HEK293 (cell line): ENCODE results near the gene HASPIN.

Source experiments
- CTCF ChIA-PET: fragments of 350-600 bp; formaldehyde crosslinking; extraction: SDS; loops from one replicate; lab custom pipeline; 2021; ENCODE audit warnings: antibody characterized with exemption; lab: Yijun Ruan, JAX
- POLR2A ChIA-PET: fragments of 300-600 bp; formaldehyde crosslinking; extraction: SDS; loops from one replicate; lab custom pipeline; 2020; ENCODE audit warnings: antibody characterized with exemption, inconsistent platforms; lab: Yijun Ruan, JAX
- H3K27ac ChIP-seq: fragments of 200-500 bp; sonication (Bioruptor generic); 2 replicates; pipeline ENCODE4 v1.5.1; 2014; ENCODE audit warnings: low read depth, low read length, control low read depth, inconsistent platforms; ENCODE audit errors: extremely low read depth
- H3K36me3 ChIP-seq, 2 experiments: fragments of 200-500 bp in 1 of 2; sonication (Bioruptor generic) in 1 of 2; 1 replicate in 1 of 2; 2 replicates in 1 of 2; pipeline ENCODE4 v1.5.1; 2014 to 2017; ENCODE audit warnings: inconsistent platforms in 2 of 2, low read length in 2 of 2; ENCODE audit not compliant: control insufficient read depth in 2 of 2, insufficient read depth in 1 of 2
- H3K4me1 ChIP-seq: fragments of 200-500 bp; sonication (Bioruptor generic); 2 replicates; pipeline ENCODE4 v1.5.1; 2014; ENCODE audit warnings: mild to moderate bottlenecking, low read length, inconsistent platforms; ENCODE audit not compliant: control insufficient read depth, insufficient read depth
- H3K4me3 ChIP-seq: 2 replicates; pipeline ENCODE4 v1.5.1; 2011; ENCODE audit warnings: low read depth, mild to moderate bottlenecking, control low read depth, low read length, moderate library complexity
- H3K9me3 ChIP-seq: fragments of 200-500 bp; sonication (Bioruptor generic); 2 replicates; pipeline ENCODE4 v1.5.1; 2014; ENCODE audit warnings: low read depth, low read length, inconsistent platforms; ENCODE audit not compliant: control insufficient read depth, insufficient read depth
- BCL11A ChIP-seq: fragments of 450-650 bp; formaldehyde crosslinking; IDR thresholded peaks from 2 replicates; pipeline ENCODE4 v1.5.1; 2016; ENCODE audit warnings: low read depth, missing biosample characterization, missing genetic modification characterization
- GFI1B ChIP-seq: fragments of 450-650 bp; formaldehyde crosslinking; IDR thresholded peaks from 2 replicates; pipeline ENCODE4 v1.5.1; 2016; ENCODE audit warnings: missing biosample characterization, missing genetic modification characterization
- GLI4 ChIP-seq: fragments of 450-650 bp; formaldehyde crosslinking; IDR thresholded peaks from 2 replicates; pipeline ENCODE4 v1.5.1; 2016; ENCODE audit warnings: missing biosample characterization, missing genetic modification characterization
- GLIS1 ChIP-seq: fragments of 450-650 bp; formaldehyde crosslinking; IDR thresholded peaks from 2 replicates; pipeline ENCODE4 v1.5.1; 2016; ENCODE audit warnings: missing biosample characterization, missing genetic modification characterization
- HOXC10 ChIP-seq: sonication (generic); formaldehyde crosslinking; IDR thresholded peaks from 2 replicates; pipeline ENCODE4 v1.8.1; 2023; ENCODE audit warnings: mild to moderate bottlenecking, missing genetic modification reagents
- INSM2 ChIP-seq: fragments of 450-650 bp; formaldehyde crosslinking; IDR thresholded peaks from 2 replicates; pipeline ENCODE4 v1.5.1; 2016; ENCODE audit warnings: missing biosample characterization, missing genetic modification characterization
- ZBTB1 ChIP-seq: fragments of 450-650 bp; formaldehyde crosslinking; IDR thresholded peaks from 2 replicates; pipeline ENCODE4 v1.5.1; 2016; ENCODE audit warnings: missing biosample characterization, missing genetic modification characterization
- ZNF140 ChIP-seq: fragments of 450-650 bp; formaldehyde crosslinking; IDR thresholded peaks from 2 replicates; pipeline ENCODE4 v1.5.1; 2016; ENCODE audit warnings: missing biosample characterization, missing genetic modification characterization
- ZNF146 ChIP-seq: fragments of 450-650 bp; formaldehyde crosslinking; IDR thresholded peaks from 2 replicates; pipeline ENCODE4 v1.5.1; 2016; ENCODE audit warnings: missing biosample characterization, missing genetic modification characterization
- ZNF174 ChIP-seq: fragments of 450-650 bp; formaldehyde crosslinking; IDR thresholded peaks from 2 replicates; pipeline ENCODE4 v1.5.0; 2017; ENCODE audit warnings: missing biosample characterization, mild to moderate bottlenecking, missing genetic modification characterization
- ZNF214 ChIP-seq: fragments of 450-650 bp; formaldehyde crosslinking; IDR thresholded peaks from 2 replicates; pipeline ENCODE4 v1.5.1; 2017; ENCODE audit warnings: missing biosample characterization, mild to moderate bottlenecking, missing genetic modification characterization, borderline replicate concordance
- ZNF248 ChIP-seq: fragments of 450-650 bp; formaldehyde crosslinking; IDR thresholded peaks from 2 replicates; pipeline ENCODE4 v1.5.1; 2017; ENCODE audit warnings: missing biosample characterization, missing genetic modification characterization
- ZNF324 ChIP-seq: fragments of 450-650 bp; formaldehyde crosslinking; IDR thresholded peaks from 2 replicates; pipeline ENCODE4 v1.5.1; 2016; ENCODE audit warnings: missing biosample characterization, missing genetic modification characterization
- ZNF473 ChIP-seq: fragments of 450-650 bp; formaldehyde crosslinking; IDR thresholded peaks from 2 replicates; pipeline ENCODE4 v1.5.1; 2017; ENCODE audit warnings: missing biosample characterization, missing genetic modification characterization
- ZNF514 ChIP-seq: fragments of 450-650 bp; formaldehyde crosslinking; IDR thresholded peaks from 2 replicates; pipeline ENCODE4 v1.5.1; 2016; ENCODE audit warnings: missing biosample characterization, missing genetic modification characterization
- ZNF521 ChIP-seq: fragments of 450-650 bp; formaldehyde crosslinking; IDR thresholded peaks from 2 replicates; pipeline ENCODE4 v1.5.1; 2017; ENCODE audit warnings: missing biosample characterization, mild to moderate bottlenecking, missing genetic modification characterization
- ZNF549 ChIP-seq: fragments of 450-650 bp; IDR thresholded peaks from 2 replicates; pipeline ENCODE4 v1.5.1; 2018; ENCODE audit warnings: missing biosample characterization, missing genetic modification characterization, mild to moderate bottlenecking, inconsistent platforms, moderate library complexity
- ZNF701 ChIP-seq: fragments of 450-650 bp; formaldehyde crosslinking; IDR thresholded peaks from 2 replicates; pipeline ENCODE4 v1.5.1; 2016; ENCODE audit warnings: missing biosample characterization, missing genetic modification characterization
- ZNF843 ChIP-seq: fragments of 450-650 bp; formaldehyde crosslinking; IDR thresholded peaks from 2 replicates; pipeline ENCODE4 v1.5.1; 2016; ENCODE audit warnings: missing biosample characterization, missing genetic modification characterization
- TF ChIP-seq, protein P1 (sequence below): fragments of 450-650 bp; formaldehyde crosslinking; IDR thresholded peaks from 2 replicates; pipeline ENCODE4 v1.5.1; 2016; ENCODE audit warnings: missing biosample characterization, missing genetic modification characterization
- TF ChIP-seq, protein P2 (sequence below): fragments of 450-650 bp; formaldehyde crosslinking; conservative IDR thresholded peaks from 2 replicates; pipeline ENCODE4 v1.5.1; 2016; ENCODE audit warnings: low read depth, missing biosample characterization, missing genetic modification characterization
- TF ChIP-seq, protein P3 (sequence below): fragments of 450-650 bp; IDR thresholded peaks from 2 replicates; pipeline ENCODE4 v1.5.1; 2018; ENCODE audit warnings: missing biosample characterization, missing genetic modification characterization
- TF ChIP-seq, protein P4 (sequence below): fragments of 450-650 bp; formaldehyde crosslinking; conservative IDR thresholded peaks from 2 replicates; pipeline ENCODE4 v1.5.1; 2016; ENCODE audit warnings: low read depth, missing biosample characterization, missing genetic modification characterization

HASPIN gene

GRCh38 chr17:3770466-3770865, 46.8 kb downstream of the HASPIN start:
- Histone ChIP-seq H3K4me1 (no peaks in the 10 kb centered on the region), H3K4me3 (no peak overlapping the region), H3K36me3 (no peaks in the 10 kb centered on the region), H3K9me3 (no peaks in the 10 kb centered on the region), H3K27ac (no peak overlapping the region)
- POLR2A ChIA-PET: interaction anchor here (0.7 kb wide), 1 partner anchor 11 kb away, joined by 4 read pairs; no protein-coding TSS in a partner anchor
- TF ChIP-seq ZNF521: no peak
- TF ChIP-seq, protein P1, sequence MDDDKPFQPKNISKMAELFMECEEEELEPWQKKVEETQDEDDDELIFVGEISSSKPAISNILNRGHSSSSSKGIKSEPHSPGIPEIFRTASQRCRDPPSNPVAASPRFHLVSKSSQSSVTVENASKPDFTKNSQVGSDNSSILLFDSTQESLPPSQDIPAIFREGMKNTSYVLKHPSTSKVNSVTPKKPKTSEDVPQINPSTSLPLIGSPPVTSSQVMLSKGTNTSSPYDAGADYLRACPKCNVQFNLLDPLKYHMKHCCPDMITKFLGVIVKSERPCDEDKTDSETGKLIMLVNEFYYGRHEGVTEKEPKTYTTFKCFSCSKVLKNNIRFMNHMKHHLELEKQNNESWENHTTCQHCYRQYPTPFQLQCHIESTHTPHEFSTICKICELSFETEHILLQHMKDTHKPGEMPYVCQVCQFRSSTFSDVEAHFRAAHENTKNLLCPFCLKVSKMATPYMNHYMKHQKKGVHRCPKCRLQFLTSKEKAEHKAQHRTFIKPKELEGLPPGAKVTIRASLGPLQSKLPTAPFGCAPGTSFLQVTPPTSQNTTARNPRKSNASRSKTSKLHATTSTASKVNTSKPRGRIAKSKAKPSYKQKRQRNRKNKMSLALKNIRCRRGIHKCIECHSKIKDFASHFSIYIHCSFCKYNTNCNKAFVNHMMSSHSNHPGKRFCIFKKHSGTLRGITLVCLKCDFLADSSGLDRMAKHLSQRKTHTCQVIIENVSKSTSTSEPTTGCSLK (tag by site-specific recombination): no peak
- TF ChIP-seq ZNF843 (tag by site-specific recombination): no peak
- TF ChIP-seq GLIS1: no peak
- TF ChIP-seq, protein P2, sequence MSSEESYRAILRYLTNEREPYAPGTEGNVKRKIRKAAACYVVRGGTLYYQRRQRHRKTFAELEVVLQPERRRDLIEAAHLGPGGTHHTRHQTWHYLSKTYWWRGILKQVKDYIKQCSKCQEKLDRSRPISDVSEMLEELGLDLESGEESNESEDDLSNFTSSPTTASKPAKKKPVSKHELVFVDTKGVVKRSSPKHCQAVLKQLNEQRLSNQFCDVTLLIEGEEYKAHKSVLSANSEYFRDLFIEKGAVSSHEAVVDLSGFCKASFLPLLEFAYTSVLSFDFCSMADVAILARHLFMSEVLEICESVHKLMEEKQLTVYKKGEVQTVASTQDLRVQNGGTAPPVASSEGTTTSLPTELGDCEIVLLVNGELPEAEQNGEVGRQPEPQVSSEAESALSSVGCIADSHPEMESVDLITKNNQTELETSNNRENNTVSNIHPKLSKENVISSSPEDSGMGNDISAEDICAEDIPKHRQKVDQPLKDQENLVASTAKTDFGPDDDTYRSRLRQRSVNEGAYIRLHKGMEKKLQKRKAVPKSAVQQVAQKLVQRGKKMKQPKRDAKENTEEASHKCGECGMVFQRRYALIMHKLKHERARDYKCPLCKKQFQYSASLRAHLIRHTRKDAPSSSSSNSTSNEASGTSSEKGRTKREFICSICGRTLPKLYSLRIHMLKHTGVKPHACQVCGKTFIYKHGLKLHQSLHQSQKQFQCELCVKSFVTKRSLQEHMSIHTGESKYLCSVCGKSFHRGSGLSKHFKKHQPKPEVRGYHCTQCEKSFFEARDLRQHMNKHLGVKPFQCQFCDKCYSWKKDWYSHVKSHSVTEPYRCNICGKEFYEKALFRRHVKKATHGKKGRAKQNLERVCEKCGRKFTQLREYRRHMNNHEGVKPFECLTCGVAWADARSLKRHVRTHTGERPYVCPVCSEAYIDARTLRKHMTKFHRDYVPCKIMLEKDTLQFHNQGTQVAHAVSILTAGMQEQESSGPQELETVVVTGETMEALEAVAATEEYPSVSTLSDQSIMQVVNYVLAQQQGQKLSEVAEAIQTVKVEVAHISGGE (tag by site-specific recombination): no peak
- TF ChIP-seq ZNF473: no peak
- TF ChIP-seq ZNF248 (tag by site-specific recombination): no peak
- TF ChIP-seq GLI4: no peak
- CTCF ChIA-PET: no interaction called here

DNA sequence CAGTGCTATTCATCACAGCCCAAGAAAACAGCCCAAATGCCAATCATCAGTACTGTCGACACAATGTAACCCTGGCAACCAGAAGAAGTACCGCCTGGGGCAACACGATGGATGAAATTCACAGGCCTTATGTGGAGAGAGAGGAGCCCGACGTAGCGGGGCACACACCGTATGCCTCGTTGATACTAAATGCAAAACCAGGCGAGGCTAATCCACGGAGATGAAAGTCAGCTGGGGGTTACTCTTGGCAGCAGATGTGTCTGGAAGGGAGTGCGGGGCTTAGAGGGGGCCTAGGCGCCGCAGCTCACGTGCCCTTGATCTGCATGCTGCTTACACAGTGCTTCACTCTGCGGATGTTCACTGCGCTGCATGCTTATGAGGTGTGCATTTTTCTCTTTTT, 47.4 kb downstream of the HASPIN start:
- H3K9me3 ChIP-seq: no peaks in the 10 kb centered on the region
- ChIA-PET CTCF (no interaction called here), POLR2A (interaction anchor here (0.7 kb wide), 1 partner anchor 11 kb away, joined by 3 read pairs; no protein-coding TSS in a partner anchor)
- no peaks in the 10 kb centered on the region for H3K36me3 ChIP-seq
- H3K4me3 ChIP-seq: no peak overlapping the region
- no peak overlapping the region for H3K27ac ChIP-seq
- H3K4me1 ChIP-seq: no peaks in the 10 kb centered on the region
- TF ChIP-seq ZNF214 (tag by site-specific recombination) (no peak), GFI1B (tag by site-specific recombination) (no peak), ZBTB1 (tag by site-specific recombination) (no peak), ZNF514 (tag by site-specific recombination) (no peak), ZNF174 (no peak), ZNF549 (tag by site-specific recombination) (no peak), BCL11A (no peak), ZNF146 (tag by site-specific recombination) (no peak), HOXC10 (CRISPR knock-in tag) (no peak), INSM2 (tag by site-specific recombination) (no peak), ZNF701 (tag by site-specific recombination) (no peak), ZNF140 (tag by site-specific recombination) (no peak), ZNF473 (no peak), ZNF324 (tag by site-specific recombination) (no peak)
- TF ChIP-seq, protein P3, sequence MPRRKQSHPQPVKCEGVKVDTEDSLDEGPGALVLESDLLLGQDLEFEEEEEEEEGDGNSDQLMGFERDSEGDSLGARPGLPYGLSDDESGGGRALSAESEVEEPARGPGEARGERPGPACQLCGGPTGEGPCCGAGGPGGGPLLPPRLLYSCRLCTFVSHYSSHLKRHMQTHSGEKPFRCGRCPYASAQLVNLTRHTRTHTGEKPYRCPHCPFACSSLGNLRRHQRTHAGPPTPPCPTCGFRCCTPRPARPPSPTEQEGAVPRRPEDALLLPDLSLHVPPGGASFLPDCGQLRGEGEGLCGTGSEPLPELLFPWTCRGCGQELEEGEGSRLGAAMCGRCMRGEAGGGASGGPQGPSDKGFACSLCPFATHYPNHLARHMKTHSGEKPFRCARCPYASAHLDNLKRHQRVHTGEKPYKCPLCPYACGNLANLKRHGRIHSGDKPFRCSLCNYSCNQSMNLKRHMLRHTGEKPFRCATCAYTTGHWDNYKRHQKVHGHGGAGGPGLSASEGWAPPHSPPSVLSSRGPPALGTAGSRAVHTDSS: no peak
- TF ChIP-seq, protein P4, sequence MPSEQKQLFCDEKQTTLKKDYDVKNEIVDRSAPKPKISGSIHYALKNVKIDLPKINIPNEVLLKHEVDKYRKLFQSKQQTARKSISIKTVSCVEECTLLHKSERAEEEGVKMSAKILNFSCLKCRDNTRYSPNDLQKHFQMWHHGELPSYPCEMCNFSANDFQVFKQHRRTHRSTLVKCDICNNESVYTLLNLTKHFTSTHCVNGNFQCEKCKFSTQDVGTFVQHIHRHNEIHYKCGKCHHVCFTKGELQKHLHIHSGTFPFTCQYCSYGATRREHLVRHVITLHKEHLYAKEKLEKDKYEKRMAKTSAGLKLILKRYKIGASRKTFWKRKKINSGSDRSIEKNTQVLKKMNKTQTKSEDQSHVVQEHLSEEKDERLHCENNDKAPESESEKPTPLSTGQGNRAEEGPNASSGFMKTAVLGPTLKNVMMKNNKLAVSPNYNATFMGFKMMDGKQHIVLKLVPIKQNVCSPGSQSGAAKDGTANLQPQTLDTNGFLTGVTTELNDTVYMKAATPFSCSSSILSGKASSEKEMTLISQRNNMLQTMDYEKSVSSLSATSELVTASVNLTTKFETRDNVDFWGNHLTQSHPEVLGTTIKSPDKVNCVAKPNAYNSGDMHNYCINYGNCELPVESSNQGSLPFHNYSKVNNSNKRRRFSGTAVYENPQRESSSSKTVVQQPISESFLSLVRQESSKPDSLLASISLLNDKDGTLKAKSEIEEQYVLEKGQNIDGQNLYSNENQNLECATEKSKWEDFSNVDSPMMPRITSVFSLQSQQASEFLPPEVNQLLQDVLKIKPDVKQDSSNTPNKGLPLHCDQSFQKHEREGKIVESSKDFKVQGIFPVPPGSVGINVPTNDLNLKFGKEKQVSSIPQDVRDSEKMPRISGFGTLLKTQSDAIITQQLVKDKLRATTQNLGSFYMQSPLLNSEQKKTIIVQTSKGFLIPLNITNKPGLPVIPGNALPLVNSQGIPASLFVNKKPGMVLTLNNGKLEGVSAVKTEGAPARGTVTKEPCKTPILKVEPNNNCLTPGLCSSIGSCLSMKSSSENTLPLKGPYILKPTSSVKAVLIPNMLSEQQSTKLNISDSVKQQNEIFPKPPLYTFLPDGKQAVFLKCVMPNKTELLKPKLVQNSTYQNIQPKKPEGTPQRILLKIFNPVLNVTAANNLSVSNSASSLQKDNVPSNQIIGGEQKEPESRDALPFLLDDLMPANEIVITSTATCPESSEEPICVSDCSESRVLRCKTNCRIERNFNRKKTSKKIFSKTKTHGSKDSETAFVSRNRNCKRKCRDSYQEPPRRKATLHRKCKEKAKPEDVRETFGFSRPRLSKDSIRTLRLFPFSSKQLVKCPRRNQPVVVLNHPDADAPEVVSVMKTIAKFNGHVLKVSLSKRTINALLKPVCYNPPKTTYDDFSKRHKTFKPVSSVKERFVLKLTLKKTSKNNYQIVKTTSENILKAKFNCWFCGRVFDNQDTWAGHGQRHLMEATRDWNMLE (tag by site-specific recombination): no peak
